HG03064 (cell line): ENCODE results near the gene ID3.
"Not testable (repeated sequence)": the region's sequence is repeated elsewhere in the genome, so short reads cannot be mapped to it uniquely, and the experiment has no call there.

Experiments
- ATAC-seq: cut with Tn5 transposase; IDR thresholded peaks from one replicate; pipeline ENCODE4 v1.9.1; 2021; ENCODE audit warnings: low read depth; ENCODE audit not compliant: unreplicated experiment

Gene ID3

DNA sequence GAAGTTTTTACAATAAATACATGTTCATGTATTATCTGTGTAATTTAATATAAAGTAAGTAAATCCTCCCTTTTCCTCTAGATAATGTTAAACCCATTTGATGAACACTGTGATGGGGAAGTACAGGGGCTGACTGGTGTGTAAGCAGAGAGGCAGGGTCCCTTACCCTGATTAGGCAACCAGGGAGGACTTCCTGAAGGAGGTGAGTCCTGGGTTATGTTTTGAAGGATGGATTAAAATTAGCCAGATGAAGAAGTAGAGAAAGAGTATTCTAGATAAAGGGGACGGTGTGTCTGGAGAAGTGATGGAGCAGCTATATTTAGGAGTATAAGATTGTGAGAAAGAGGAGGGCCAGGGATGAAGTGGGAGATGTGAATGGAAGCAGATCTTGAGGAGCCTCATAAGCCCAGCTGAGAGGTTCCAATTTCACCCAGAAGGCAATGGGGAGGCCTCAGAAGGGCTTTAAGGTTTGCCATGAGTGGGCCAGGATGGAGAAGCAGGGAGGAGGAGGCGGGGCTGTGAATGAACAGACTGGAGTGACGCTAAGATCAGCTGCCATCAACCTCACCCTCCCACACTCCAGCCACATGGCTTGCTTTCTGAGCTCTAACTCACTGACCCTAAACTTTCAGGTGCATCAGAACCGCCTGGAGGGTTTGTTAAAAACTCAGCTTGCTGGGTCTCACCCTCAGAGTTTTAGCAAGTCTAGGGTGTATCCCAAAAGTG is 30.9 kb upstream of the ID3 start:
- ATAC-seq: no peak

DNA sequence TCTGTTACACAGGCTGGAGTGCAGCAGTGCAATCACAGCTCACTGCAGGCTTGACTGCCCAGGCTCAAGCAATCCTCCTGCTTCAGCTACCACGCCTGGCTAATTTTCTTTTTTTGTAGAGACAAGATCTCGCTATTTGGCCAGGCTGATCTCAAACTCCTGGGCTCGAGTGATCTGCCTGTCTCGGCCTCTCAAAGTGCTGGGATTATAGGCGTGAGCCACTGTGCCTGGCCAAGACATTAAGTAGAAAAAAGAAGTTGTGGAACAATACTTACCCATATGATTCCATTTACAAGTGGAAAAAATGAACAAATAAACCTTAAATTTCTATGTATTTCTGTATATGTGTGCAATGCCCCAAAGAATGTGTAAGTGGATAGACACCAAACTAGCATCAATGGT is 30.3 kb upstream of the ID3 start:
- no peak for ATAC-seq

DNA sequence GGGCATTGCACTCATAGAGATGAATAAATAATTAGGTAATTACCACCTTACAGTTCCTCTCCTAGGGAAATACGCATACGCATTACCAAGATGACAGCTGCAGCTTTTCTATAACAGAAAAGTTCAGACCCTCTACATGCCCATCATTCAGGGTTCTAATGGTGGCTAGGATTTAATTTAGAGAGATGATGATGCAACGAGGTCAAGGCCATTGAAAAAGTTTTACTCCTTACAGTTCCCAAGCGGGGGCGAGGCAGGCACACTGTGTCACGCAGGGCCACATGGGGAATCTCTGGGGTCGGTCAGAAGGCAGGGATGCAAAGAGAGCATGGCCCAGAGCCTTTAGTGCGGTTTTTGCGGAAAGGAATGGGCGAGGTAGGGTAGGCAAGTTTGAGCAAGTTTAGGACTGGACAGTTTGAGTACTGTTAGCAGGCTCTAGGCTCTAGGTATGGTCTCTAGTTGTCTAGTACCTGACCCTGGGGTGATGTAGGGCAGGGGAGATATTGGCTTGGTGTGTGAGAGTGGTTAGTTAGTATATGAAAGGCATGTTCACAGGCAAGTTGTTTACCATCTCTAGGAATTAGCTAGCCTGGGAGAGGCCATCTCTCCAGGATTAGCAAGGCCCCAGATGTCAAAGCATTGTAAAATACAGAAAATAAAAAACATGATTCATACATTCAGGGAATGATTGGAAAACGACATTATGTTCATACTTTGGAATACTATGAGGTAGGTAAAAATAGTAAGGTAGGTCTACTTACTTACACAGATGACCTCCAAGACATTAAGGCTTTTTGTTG is 29.6 kb upstream of the ID3 start:
- ATAC-seq: no peak

DNA sequence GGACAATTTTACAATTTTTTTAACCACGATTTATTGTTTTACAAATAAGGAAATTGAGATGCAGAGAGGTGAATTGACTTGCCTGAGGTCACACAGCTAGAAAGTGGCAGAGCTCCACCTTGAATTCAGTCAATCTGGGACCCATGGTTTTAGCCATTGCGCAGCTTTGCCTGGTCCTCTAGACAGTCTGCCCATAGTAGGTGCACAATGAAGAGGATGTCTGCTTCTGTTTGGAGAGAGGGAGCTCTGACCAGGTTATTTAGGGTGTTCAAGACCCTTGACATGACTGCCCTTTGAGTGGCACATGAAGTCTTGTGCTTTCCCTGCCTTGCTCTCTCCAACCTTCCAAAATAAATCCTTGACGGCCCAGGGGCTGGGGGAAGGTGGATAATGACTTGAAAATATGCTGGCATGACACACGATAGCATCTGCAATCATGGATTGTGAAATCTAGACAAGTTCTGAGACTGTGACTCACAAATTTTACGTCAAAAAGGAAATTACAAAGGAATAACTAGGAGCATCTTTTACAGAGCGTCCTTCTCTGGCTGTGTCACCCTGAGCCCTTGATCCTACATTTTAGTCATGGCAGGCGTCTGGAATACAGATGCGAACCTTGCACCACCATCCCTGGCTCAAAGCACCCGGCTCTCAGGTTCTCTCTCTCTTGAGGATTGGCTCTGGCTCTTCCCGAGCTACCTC is 26.2 kb upstream of the ID3 start:
- no peak for ATAC-seq

DNA sequence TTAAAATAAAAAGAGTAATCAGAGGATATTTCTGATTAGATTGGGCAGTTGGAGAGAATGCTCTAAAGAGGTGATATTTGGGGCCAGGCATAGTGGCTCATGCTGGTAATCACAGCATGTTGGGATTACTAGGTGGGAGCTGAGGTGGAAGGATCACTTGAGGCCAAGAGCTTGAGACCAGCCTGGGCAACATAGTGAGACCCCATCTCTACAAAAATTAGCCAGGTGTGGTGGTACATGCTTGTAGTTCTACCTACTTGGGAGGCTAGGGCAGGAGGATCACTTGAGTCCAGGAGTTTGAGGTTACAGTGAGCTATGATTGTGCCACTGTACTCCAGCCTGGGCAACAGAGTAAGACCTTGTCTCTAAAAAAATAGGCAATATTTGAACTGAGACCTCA is 24.4 kb upstream of the ID3 start:
- ATAC-seq: not testable (repeated sequence)

DNA sequence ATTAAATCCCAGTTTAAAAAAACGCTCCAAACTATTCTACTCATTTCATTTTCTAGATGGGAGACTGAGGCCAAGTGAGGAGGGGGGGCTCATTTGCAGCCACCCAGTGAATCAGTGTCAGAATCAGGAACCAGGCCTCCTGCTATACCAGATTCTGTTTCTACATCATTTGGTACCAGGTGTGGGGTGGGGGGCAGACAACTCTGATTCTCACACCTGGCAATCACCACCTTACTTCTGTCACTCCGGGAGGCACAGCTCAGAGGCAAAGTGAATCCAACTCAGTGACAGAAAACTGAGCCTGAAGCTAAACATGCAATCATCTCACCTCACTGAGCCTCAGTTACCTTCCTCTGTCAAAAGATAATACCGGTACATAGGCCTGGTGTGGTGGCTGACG is 23.5 kb upstream of the ID3 start:
- ATAC-seq: no peak

DNA sequence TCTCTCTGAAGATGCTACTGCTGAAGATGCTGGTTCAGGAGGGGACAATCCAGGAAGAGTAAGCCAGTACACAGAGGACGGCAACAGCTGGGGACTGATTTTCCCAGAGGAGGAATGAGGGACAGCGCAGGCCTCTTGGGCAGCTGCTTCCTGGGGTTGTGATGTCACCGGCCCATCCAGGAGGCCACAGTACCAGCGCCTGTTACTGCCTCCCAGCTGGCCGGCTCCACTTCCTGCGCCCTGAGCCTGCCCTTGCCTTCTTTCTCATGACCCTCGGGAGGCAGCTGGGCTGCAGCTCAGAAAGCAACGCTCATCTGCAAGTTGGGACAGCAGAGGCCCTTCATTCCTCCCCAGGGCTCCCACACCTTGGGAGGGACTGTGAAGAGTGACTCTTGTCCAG is 21.9 kb upstream of the ID3 start:
- ATAC-seq: no peak

DNA sequence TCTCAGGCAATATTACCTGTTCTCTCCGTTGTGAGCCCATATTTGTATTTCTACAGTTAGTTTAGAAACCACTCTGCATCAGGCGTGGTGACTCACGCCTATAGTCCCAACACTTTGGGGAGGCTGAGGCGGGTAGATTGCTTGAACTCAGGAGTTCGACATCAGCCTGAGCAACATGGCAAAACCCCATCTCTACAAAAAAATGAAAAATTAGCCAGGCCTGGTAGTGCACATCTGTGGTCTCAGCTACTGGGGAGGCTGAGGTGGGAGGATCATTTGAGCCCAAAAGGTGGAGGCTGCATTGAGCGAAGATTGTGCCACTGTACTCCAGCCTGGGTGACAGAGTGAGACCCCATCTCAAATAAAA is 19.7 kb upstream of the ID3 start:
- ATAC-seq: no peak

DNA sequence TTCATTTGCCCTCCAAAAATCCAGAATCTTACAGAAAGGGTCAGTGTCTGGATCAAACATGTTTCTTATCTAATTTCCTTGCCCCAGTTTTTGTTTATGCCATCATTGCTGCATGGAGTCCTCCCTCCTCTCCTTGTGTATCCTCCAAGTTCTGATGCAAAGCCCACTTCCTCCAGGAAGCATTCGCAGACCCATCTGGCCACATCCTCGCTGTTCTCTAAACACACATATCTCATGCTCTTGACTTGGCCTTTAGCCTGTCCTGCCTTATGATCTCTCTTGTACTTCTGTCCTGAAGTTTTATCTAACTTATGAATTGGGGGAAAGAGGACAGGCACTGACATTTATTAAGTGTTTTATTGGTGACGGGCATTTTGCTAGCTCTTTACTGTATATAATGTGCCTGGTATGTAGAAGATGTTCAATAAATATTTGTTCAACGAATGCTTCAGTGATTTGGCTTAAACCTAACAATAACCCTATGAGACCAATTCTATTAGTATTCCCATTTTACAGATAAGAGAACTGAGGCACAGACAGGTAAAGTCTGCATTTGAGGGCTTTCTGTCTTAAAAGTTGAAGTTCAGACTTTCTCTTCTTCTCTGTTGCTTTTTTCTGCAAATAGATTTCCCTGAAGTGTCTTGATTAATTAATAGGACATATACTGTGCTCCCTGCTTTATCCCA is 19.2 kb upstream of the ID3 start:
- ATAC-seq: no peak

DNA sequence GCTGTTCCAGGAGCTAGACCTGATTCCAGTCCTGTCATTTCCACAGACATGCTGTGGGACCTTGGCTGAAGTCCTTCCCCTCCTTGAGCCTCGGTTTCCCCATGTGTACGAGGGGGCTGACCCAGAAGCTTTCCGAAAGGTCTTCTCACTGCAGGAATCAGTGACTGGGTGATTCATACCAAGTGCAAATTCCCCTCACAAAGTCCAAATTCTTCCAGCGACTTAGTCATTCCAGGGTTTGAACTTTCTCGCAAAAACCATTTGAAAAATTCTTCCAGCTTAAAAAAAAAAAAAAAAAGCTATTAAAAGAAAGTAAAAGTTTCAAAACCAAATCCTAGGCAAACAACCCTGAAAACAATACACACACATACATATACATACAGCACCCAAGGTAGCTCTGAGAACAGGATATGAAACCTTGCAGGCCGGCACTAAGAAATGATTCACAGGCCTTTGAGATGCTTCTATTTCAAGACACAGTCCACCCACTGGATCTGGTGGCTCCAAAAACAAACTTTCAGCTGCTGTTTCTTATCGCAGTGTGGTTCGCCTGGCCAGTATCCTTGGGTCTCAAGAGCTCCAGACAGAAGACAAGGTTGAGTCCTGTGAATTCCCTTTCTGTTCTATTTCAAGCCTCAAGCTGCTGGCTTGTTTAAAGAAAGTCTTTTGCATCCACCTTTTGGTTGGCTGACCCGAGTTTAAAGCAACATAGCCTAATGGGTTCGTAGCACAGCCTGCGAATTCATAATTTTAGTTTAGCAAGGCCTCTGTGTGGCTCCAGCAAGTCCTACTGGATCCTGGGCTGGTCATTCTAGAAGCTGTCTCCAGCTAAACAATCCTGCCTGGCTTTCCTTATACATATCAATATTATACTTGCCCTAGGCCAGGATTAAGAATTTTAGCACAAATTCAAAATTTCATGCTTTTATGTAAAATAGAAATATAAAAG is 18.0 kb upstream of the ID3 start:
- ATAC-seq: peak; percentile 56

DNA sequence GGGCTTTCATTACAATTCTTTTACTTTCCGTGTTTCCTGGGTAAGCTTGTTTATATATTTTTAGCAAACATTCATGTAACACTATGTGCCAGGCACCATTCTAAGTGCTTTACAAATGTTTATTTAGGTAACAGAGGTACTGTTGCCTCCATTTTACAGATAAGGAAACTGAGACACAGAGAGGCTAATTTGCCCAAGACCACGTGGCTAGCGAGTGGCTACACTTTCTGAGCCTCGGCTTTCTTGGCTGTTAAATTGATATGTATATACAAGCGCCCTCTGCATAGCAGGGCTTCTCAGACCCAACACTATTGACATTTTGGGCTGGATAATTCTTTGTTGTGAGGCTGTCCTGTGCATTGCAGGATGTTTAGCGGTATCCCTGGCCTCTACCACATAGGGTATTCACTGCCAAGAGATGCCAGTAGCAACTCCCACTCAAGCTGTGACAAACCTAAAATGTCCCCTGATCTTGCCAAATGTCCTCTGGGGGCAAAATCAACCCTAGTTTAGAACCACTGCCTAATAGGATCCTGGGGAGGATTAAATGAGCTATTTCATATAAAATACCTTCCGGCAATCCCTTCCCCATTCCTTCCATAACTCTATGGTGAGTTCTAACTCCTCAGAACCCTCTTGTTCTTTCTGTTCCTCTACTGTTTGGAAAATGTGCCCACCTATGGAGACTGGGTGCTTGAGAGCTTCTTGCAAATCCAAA is 17.2 kb upstream of the ID3 start:
- no peak for ATAC-seq

DNA sequence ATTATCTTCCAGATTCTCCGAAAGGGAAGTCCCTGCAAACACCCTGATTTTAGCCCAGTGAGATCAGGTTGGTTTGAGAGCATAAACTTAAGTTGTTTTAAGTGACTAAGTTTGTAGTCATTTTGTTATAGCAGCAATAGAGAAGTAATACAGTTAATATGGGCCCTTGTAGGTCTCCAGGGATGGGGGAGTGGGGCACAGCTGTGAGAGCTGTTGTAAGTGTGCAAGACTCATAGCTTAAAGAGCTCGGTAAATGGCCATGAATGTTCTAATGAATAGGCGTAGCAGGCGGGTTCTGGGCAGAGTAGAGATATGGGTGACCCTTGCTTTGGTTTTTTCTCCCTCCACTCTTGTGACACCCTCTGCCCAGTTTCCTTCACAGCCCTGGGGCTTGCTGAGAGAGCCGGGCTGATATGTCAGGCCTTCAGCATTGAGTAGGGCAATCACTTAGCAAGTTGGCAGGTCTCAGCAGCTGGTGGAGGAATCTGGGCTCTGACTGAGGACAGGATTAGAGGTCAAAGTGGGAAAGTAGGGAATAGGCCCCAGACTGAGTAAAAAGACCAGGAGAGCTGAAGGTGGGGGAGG is 16.0 kb upstream of the ID3 start:
- no peak for ATAC-seq

DNA sequence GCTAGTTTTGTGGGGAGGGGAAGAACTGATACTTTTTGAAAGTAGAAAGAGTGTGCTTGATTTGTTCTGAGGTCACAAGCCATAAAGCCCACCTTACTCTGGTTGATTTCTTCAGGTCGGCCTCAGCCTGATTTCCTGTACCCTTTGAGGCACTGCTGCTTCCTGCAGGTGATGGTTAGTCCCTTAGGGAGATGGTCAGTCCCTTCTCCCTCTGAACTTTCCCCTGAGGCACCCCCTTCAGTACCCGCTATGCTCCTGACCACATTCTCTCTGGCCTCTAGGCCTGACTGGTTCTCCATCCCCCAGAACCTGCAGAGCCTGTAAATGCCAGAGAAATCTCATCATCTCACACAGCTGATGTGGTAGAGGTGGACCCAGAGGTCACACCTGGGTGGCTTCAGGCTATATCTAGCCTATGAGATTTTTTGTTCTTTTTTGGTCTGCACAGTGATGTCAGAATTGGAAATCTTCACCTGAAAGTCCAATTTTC is 15.0 kb upstream of the ID3 start:
- ATAC-seq: no peak

DNA sequence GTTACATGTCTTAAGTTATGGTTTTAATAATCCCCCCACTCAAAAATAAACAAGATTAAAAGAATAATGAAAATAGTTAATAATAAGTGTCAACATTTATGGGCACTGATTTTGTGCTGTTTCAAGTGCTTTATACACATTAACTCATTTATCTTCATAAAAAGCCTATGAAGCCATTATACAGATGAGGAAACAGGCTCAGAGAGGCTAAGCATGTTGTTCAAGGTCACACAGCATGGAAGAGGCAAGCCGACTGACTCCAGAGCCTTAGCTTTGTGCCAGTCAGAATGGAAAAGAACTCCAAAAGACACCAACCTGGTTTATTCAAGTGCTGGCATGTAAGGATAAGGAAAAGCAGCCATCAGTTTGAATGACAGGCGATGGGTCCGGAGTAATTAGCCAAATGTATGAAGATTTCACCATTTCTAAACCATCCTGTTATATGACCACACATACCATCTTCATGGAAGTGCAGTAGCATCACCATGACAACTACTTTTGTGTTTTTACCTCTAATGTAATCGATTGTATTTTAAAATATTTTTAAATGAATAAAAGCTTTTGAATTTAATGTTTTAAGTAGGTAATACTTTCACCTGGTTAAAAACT is 14.4 kb upstream of the ID3 start:
- ATAC-seq: no peak

DNA sequence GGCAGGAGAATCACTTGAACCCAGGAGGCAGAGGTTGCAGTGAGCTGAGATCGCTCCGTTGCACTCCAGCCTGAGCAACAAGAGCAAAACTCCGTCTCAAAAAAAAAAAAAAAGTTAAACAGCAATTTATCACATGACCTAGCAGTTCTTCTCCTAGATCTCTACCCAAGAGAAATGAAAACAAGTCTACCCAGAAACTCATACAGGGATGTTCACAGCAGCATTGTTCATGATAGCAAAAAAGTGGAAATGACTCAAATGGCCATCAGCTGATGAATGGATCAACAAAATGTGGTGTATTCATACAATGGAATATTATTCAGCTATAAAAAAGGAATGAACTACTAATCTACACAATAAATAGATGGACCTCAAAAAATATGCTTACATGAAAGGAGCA is 12.2 kb upstream of the ID3 start:
- ATAC-seq: no peak

DNA sequence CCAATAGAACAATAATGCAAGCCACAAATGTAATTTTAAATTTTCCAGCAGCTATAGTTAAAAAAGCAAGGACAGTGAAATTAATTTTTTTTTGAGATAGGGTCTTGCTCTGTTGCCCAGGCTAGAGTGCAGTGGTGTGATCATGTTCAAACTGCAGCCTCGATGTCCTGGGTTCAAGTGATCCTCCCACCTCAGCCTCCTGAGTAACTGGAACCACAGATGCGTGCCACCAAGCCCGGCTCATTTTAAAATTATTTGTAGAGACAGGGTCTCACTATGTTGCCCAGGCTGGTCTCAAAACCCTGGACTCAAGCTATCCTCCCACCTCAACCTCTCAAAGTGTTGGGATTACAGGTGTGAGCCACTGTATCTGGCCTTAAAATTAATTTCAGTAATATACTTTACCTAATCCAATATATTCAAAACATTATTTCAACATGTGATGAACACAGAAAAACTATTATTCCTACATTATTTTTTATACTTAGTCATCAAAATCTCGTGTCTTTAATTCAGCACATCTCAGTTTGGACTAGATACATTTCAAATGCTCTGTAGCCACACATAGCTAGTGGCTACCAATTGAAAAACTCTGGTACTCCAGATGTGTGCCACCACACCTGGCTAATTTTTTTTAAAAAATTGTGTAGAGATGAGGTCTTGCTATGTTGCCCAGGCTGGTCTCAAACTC is 10.8 kb upstream of the ID3 start:
- ATAC-seq: no peak

DNA sequence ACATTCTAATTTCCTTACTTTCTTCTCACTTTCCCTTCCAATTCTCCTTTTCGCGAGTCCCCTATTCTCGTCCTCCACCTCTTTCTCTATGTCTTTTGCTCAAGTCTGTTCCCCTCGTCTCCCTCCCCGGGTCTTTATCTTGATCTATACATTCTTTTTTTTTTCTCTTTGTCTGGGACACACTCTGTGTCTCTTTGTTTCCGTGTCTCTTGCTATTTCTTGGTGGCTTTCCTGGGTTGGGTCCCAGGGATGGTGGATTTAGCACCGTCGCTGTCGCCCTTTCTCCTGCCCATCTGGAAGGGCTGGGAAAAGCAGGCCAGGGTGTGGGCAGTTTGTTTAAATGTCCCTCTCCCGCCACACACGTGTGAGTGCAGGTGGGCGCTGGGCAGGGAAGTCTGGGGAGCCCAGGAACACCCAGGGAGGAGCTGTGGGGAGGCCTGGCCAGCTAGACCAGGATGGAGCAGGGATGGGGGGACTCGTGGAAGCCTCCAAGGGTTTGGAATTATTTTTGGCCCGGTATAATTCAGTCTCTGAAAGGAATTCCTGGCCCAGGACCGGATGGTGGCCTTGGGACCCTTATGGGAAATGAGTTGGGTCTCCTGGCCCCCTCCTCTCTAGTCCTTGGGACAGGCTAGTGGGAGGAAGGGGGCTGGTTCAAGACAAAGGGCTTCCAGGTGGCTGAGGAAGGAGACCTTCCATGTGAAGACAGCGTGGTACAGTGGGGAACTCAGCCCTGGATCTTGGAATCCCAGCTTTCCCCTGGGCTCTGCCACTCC is 9.5 kb upstream of the ID3 start:
- ATAC-seq: no peak
